ENCODE measurements around the gene LENG1. TPM values are rescaled to one million over a fixed set of nuclear protein-coding genes. Genes with fewer than 3 reads are reported as not detected.
A peak's percentile ranks its signal among the peaks of the same experiment; 100 is the strongest.

Gene LENG1
- total RNA-seq, 2 experiments from 2014 or later: 4.7 to 5.6 TPM

- intact Hi-C loops (cut with micrococcal nuclease): no loop called here
- H3K4me1 Mint-ChIP-seq (ENCODE audit: low read depth): peaks cover 2% of the 10 kb centered on the region
- no peak for DNase-seq
- no peak overlapping the region for H3K27ac Mint-ChIP-seq
- CTCF ChIA-PET: no interaction called here
- H3K36me3 Mint-ChIP-seq (ENCODE audit: low read depth): peaks cover 57% of the 10 kb centered on the region
- H3K9me3 Mint-ChIP-seq: no peaks in the 10 kb centered on the region
- no peaks in the 10 kb centered on the region for H3K27me3 Mint-ChIP-seq (ENCODE audit: low read depth)
- H3K4me3 Mint-ChIP-seq: no peak overlapping the region
These were observed 11.8 kb downstream of the LENG1 start for GRCh38 chr19:54147676-54148075.

GRCh38 chr19:54145541-54146158, 13.9 kb downstream of the LENG1 start:
- Mint-ChIP-seq H3K4me1 (ENCODE audit: low read depth) (peaks cover 6% of the 10 kb centered on the region), H3K36me3 (ENCODE audit: low read depth) (peaks cover 49% of the 10 kb centered on the region), H3K4me3 (no peak overlapping the region), H3K9me3 (no peaks in the 10 kb centered on the region), H3K27me3 (ENCODE audit: low read depth) (no peaks in the 10 kb centered on the region), H3K27ac (no peak overlapping the region)
- intact Hi-C loops (cut with micrococcal nuclease): no loop called here
- CTCF ChIA-PET: no interaction called here
- DNase-seq: no peak

- no peaks in the 10 kb centered on the region for H3K27me3 Mint-ChIP-seq (ENCODE audit: low read depth)
- peak overlapping the region; percentile 57 for H3K27ac Mint-ChIP-seq
- no peak overlapping the region for H3K4me3 Mint-ChIP-seq
- H3K9me3 Mint-ChIP-seq: no peaks in the 10 kb centered on the region
- intact Hi-C loops (cut with micrococcal nuclease): no loop called here
- DNase-seq: no peak
- CTCF ChIA-PET: no interaction called here
- peaks cover 37% of the 10 kb centered on the region for H3K36me3 Mint-ChIP-seq (ENCODE audit: low read depth)
- H3K4me1 Mint-ChIP-seq (ENCODE audit: low read depth): peaks cover 26% of the 10 kb centered on the region
These were observed 17.2 kb downstream of the LENG1 start for GRCh38 chr19:54142166-54142780.

GRCh38 chr19:54141356-54141755, 18.2 kb downstream of the LENG1 start:
- Mint-ChIP-seq H3K4me3 (no peak overlapping the region), H3K4me1 (ENCODE audit: low read depth) (peaks cover 31% of the 10 kb centered on the region), H3K36me3 (ENCODE audit: low read depth) (peaks cover 30% of the 10 kb centered on the region), H3K27ac (no peak overlapping the region), H3K27me3 (ENCODE audit: low read depth) (no peaks in the 10 kb centered on the region), H3K9me3 (no peaks in the 10 kb centered on the region)
- CTCF ChIA-PET: no interaction called here
- DNase-seq: no peak
- intact Hi-C loops (cut with micrococcal nuclease): no loop called here

GRCh38 chr19:54138489-54139256, 20.8 kb downstream of the LENG1 start:
- CTCF ChIA-PET: interaction anchor here (0.8 kb wide), 1 partner anchor 1457 kb away, joined by 4 read pairs; no protein-coding TSS in a partner anchor
- H3K27me3 Mint-ChIP-seq (ENCODE audit: low read depth): no peaks in the 10 kb centered on the region
- peaks cover 12% of the 10 kb centered on the region for H3K36me3 Mint-ChIP-seq (ENCODE audit: low read depth)

GRCh38 chr19:54137699-54138488, 21.6 kb downstream of the LENG1 start, which contains the start of gene CNOT3:
Gene CNOT3 (plus strand): TSS chr19:54137762. CDS start chr19:54142979, 5,217 bp downstream.
- DNase-seq: peak; percentile 41
- H3K27me3 Mint-ChIP-seq (ENCODE audit: low read depth): no peaks in the 10 kb centered on the region
- peaks cover 39% of the 10 kb centered on the region for H3K4me1 Mint-ChIP-seq (ENCODE audit: low read depth)
- H3K36me3 Mint-ChIP-seq (ENCODE audit: low read depth): peaks cover 7% of the 10 kb centered on the region
- CTCF ChIA-PET: interaction anchor here (1.2 to 1.7 kb wide), 3 partner anchors 20 to 51 kb away, joined by 3 to 4 read pairs (median 3); partner anchors contain the start of gene MBOAT7
- no peaks in the 10 kb centered on the region for H3K9me3 Mint-ChIP-seq
- intact Hi-C loops (cut with micrococcal nuclease): loop anchor here (1.0 to 10.0 kb wide), 9 partner anchors 21 to 1269 kb away; partner anchors contain the start of genes LENG1, LENG8, MYADM and NDUFA3
- peak within 1 kb of the TSS; percentile 83 for H3K4me3 Mint-ChIP-seq
- H3K27ac Mint-ChIP-seq: peak within 1 kb of the TSS; percentile 89

More at GRCh38 chr19:54138489-54139256, 20.8 kb downstream of the LENG1 start:
- H3K9me3 Mint-ChIP-seq: no peaks in the 10 kb centered on the region
- H3K4me1 Mint-ChIP-seq (ENCODE audit: low read depth): peaks cover 39% of the 10 kb centered on the region
- intact Hi-C loops (cut with micrococcal nuclease): loop anchor here (5.0 to 10.0 kb wide), 2 partner anchors 1116 to 1269 kb away; partner anchors contain the start of genes PPP6R1 and UBE2S
- H3K27ac Mint-ChIP-seq: peak overlapping the region; percentile 81
- DNase-seq: no peak
- H3K4me3 Mint-ChIP-seq: peak overlapping the region; percentile 83

- Mint-ChIP-seq H3K4me1 (ENCODE audit: low read depth) (peaks cover 37% of the 10 kb centered on the region), H3K4me3 (peak overlapping the region; percentile 83), H3K27ac (peak overlapping the region; percentile 89), H3K27me3 (ENCODE audit: low read depth) (no peaks in the 10 kb centered on the region), H3K9me3 (no peaks in the 10 kb centered on the region), H3K36me3 (ENCODE audit: low read depth) (peaks cover 3% of the 10 kb centered on the region)
- intact Hi-C loops (cut with micrococcal nuclease): loop anchor here (1.0 to 10.0 kb wide), 9 partner anchors 22 to 1270 kb away; partner anchors contain the start of genes LENG1, LENG8, MYADM and NDUFA3
- DNase-seq: peak; percentile 100
- CTCF ChIA-PET: interaction anchor here (0.6 to 1.7 kb wide), 5 partner anchors 21 to 166 kb away, joined by 3 to 4 read pairs (median 3); partner anchors contain the start of gene MBOAT7
These were observed 22.4 kb downstream of the LENG1 start for GRCh38 chr19:54136864-54137698.

- Mint-ChIP-seq H3K36me3 (ENCODE audit: low read depth) (peaks cover 3% of the 10 kb centered on the region), H3K27me3 (ENCODE audit: low read depth) (no peaks in the 10 kb centered on the region), H3K4me3 (peak overlapping the region; percentile 83), H3K9me3 (no peaks in the 10 kb centered on the region), H3K27ac (no peak overlapping the region), H3K4me1 (ENCODE audit: low read depth) (peaks cover 35% of the 10 kb centered on the region)
- CTCF ChIA-PET: interaction anchor here (1.3 to 1.7 kb wide), 2 partner anchors 34 to 53 kb away, joined by 3 to 4 read pairs; partner anchors contain the start of gene MBOAT7
- intact Hi-C loops (cut with micrococcal nuclease): loop anchor here (5.0 to 10.0 kb wide), 2 partner anchors 1119 to 1271 kb away; partner anchors contain the start of genes PPP6R1 and UBE2S
- peak; percentile 21 for DNase-seq
These were observed 23.2 kb downstream of the LENG1 start for GRCh38 chr19:54136086-54136863.

- Mint-ChIP-seq H3K36me3 (ENCODE audit: low read depth) (peaks cover 8% of the 10 kb centered on the region), H3K4me3 (no peak overlapping the region), H3K9me3 (no peaks in the 10 kb centered on the region), H3K4me1 (ENCODE audit: low read depth) (peaks cover 19% of the 10 kb centered on the region), H3K27ac (peak overlapping the region; percentile 14), H3K27me3 (ENCODE audit: low read depth) (no peaks in the 10 kb centered on the region)
- CTCF ChIA-PET: no interaction called here
- DNase-seq: no peak
- intact Hi-C loops (cut with micrococcal nuclease): loop anchor here (10.0 kb wide), 1 partner anchor 1121 kb away; the partner anchor contains the start of gene PPP6R1
These were observed 25.4 kb downstream of the LENG1 start for GRCh38 chr19:54133957-54134590.

- H3K27me3 Mint-ChIP-seq (ENCODE audit: low read depth): no peaks in the 10 kb centered on the region
- no peaks in the 10 kb centered on the region for H3K9me3 Mint-ChIP-seq
- H3K36me3 Mint-ChIP-seq (ENCODE audit: low read depth): peaks cover 6% of the 10 kb centered on the region
- intact Hi-C loops (cut with micrococcal nuclease): loop anchor here (10.0 kb wide), 1 partner anchor 1121 kb away; the partner anchor contains the start of gene PPP6R1
- H3K4me1 Mint-ChIP-seq (ENCODE audit: low read depth): peaks cover 14% of the 10 kb centered on the region
- DNase-seq: no peak
- CTCF ChIA-PET: no interaction called here
- no peak overlapping the region for H3K4me3 Mint-ChIP-seq
- no peak overlapping the region for H3K27ac Mint-ChIP-seq
These were observed 26.1 kb downstream of the LENG1 start for GRCh38 chr19:54133312-54133956.
